Spleen (tissue), 11 donors: Measurements from ENCODE around the gene ZFYVE27. TPM values are rescaled to one million over a fixed set of nuclear protein-coding genes. Genes with fewer than 3 reads are reported as not detected.

ENCODE experiments used
- DNase-seq: peaks from one replicate; pipeline ENCODE4 v3.0.0-alpha.2; 2020
- H3K27ac ChIP-seq, 8 donors: fragments of 200-600 bp; sonication (generic) in 7 of 8; 1 replicate in 4 of 8; 2 replicates in 4 of 8; pipeline versions ENCODE4 v1.5.0 to v1.8.0; 2016 to 2021; ENCODE audit warnings: inconsistent platforms in 4 of 8, mild to moderate bottlenecking in 4 of 8, moderate library complexity in 1 of 8
- H3K27me3 ChIP-seq, 7 donors: fragments of 200-600 bp; sonication (generic) in 6 of 7; replicated peaks in 1 of 7; 1 replicate in 4 of 7; 2 replicates in 3 of 7; pipeline versions ENCODE4 v1.5.0 to v1.8.0; 2016 to 2021; ENCODE audit warnings: inconsistent platforms in 3 of 7, mild to moderate bottlenecking in 1 of 7
- H3K36me3 ChIP-seq, 6 donors: fragments of 200-600 bp; sonication (generic) in 5 of 6; 1 replicate in 4 of 6; 2 replicates in 2 of 6; pipeline versions ENCODE4 v1.5.0 to v1.8.0; 2016 to 2021; ENCODE audit warnings: inconsistent platforms in 2 of 6
- H3K4me1 ChIP-seq, 6 donors: fragments of 200-600 bp; sonication (generic) in 5 of 6; 1 replicate in 3 of 6; 2 replicates in 3 of 6; pipeline versions ENCODE4 v1.5.0 to v1.8.0; 2016 to 2021; ENCODE audit warnings: inconsistent platforms in 3 of 6
- H3K4me3 ChIP-seq, 8 donors: fragments of 200-600 bp; sonication (generic) in 7 of 8; 1 replicate in 4 of 8; 2 replicates in 4 of 8; pipeline versions ENCODE4 v1.5.0 to v1.8.0; 2016 to 2021; ENCODE audit warnings: inconsistent platforms in 4 of 8, mild to moderate bottlenecking in 4 of 8, moderate library complexity in 2 of 8
- H3K9me3 ChIP-seq, 8 donors: fragments of 200-600 bp; sonication (generic) in 7 of 8; 1 replicate in 4 of 8; 2 replicates in 4 of 8; pipeline versions ENCODE4 v1.5.0 to v1.8.0; 2016 to 2021; ENCODE audit warnings: inconsistent platforms in 4 of 8
- POLR2A ChIP-seq, 3 donors: fragments of 450-650 bp; IDR thresholded peaks; one replicate each; pipeline ENCODE4 v1.5.1; 2017; ENCODE audit warnings: antibody characterized with exemption in 3 of 3, mild to moderate bottlenecking in 1 of 3
- POLR2AphosphoS5 ChIP-seq, 3 donors: sonication (generic); formaldehyde crosslinking; IDR thresholded peaks; one replicate each; pipeline ENCODE4 v1.5.1; 2017; ENCODE audit warnings: antibody characterized with exemption in 3 of 3
- WGBS, 5 donors: extraction: QIAGEN DNeasy Blood & Tissue Kit in 3 of 5; methylation state at CpG; one replicate each; pipeline versions ENCODE4 v1.1.5 to v1.1.7; 2013 to 2018; 5-methylcytosine and 5-hydroxymethylcytosine counted together
- intact Hi-C: fragments of 100-400 bp; cut with DNase I; formaldehyde crosslinking; loops from one replicate; pipeline ENCODE4 v1.15.0; 2023; ENCODE audit warnings: low total_unique reads
- polyA plus RNA-seq, 3 donors: library from polyadenylated mRNA; stranded (reverse); fragments of 200-250 nt; gene quantifications; one replicate each; pipeline ENCODE4 v1.2.1, GENCODE V29; 2013
- total RNA-seq, 7 donors: library from RNA; depleted of rRNA in 3 of 7; stranded (reverse); fragments of >200 nt in 3 of 7; fragmentation: NEBNext Ultra II Directional in 4 of 7; extraction: Animal tissue kit (Norgen Biotek cat#: 25700) in 4 of 7; gene quantifications; one replicate each; pipeline versions ENCODE4 v1.1.0 to v1.2.1, GENCODE V29; 2016 to 2021
- TF ChIP-seq, protein P1 (sequence below), 11 experiments: fragments of 200-600 bp in 7 of 11; fragments of 450-650 bp in 4 of 11; sonication (generic) in 4 of 11; IDR thresholded peaks in 8 of 11; conservative IDR thresholded peaks in 3 of 11; 1 replicate in 7 of 11; 2 replicates in 4 of 11; pipeline versions ENCODE4 v1.4.0 to v1.8.0; 2016 to 2021; ENCODE audit warnings: antibody characterized with exemption in 11 of 11, inconsistent platforms in 4 of 11, mild to moderate bottlenecking in 1 of 11
- donor health status: healthy with polysubstance abuse.
- donor health status: DM: no; HTN: no; CAD: no; lungs with moderate emphysema.
- donor health status: DM: no; HTN: no; CAD: no.
- donor health status: Bipolar disorder and iron deficiency.
- donor health status: healthy.
- donor health status: DM: no; HTN: no; CAD: no.
- donor health status: DM: yes; HTN: yes; CAD: no.

Gene ZFYVE27
- total and polyA plus RNA-seq, 10 donors = 16.8 to 42.2 (median 31.7) TPM

- H3K27ac ChIP-seq = no peak overlapping the region
- TF ChIP-seq POLR2A (IDR thresholded peaks at IDR 0.05) = no peak
- TF ChIP-seq POLR2AphosphoS5 (IDR thresholded peaks at IDR 0.05) = no peak
- TF ChIP-seq, protein P1, sequence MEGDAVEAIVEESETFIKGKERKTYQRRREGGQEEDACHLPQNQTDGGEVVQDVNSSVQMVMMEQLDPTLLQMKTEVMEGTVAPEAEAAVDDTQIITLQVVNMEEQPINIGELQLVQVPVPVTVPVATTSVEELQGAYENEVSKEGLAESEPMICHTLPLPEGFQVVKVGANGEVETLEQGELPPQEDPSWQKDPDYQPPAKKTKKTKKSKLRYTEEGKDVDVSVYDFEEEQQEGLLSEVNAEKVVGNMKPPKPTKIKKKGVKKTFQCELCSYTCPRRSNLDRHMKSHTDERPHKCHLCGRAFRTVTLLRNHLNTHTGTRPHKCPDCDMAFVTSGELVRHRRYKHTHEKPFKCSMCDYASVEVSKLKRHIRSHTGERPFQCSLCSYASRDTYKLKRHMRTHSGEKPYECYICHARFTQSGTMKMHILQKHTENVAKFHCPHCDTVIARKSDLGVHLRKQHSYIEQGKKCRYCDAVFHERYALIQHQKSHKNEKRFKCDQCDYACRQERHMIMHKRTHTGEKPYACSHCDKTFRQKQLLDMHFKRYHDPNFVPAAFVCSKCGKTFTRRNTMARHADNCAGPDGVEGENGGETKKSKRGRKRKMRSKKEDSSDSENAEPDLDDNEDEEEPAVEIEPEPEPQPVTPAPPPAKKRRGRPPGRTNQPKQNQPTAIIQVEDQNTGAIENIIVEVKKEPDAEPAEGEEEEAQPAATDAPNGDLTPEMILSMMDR (IDR thresholded peaks at IDR 0.05 in 8 of 11, conservative IDR thresholded peaks at IDR 0.05 in 3 of 11) = no peak
- peak; percentile 59 for DNase-seq
- no peak overlapping the region for H3K4me3 ChIP-seq
- H3K4me1 ChIP-seq = peaks cover 0 to 39% (median 17%) of the 10 kb centered on the region in 6 donors
- peaks cover 7 to 100% (median 77%) of the 10 kb centered on the region in 6 donors for H3K36me3 ChIP-seq
- 93 to 95% (median 95%) methylated on average over 14 to 15 of the region's 15 CpGs for WGBS, 5 donors
- intact Hi-C loops = no loop called here
- no peaks in the 10 kb centered on the region for H3K27me3 ChIP-seq
- no peaks in the 10 kb centered on the region for H3K9me3 ChIP-seq
Measured at GRCh38 chr10:97744405-97745035, 7.6 kb downstream of the ZFYVE27 start.

GRCh38 chr10:97747573-97747972 is 10.6 kb downstream of the ZFYVE27 start:
- Histone ChIP-seq H3K4me3 (no peak overlapping the region), H3K27me3 (no peaks in the 10 kb centered on the region), H3K9me3 (no peaks in the 10 kb centered on the region), H3K36me3 (peaks cover 7 to 100% (median 98%) of the 10 kb centered on the region in 6 donors), H3K4me1 (peaks cover 0 to 12% (median 9%) of the 10 kb centered on the region in 6 donors), H3K27ac (no peak overlapping the region)
- WGBS, 5 donors = 86 to 93% (median 90%) methylated on average over 1 of the region's 1 CpG
- TF ChIP-seq, protein P1 (IDR thresholded peaks at IDR 0.05 in 8 of 11, conservative IDR thresholded peaks at IDR 0.05 in 3 of 11) = no peak
- TF ChIP-seq POLR2A (IDR thresholded peaks at IDR 0.05) (no peak), POLR2AphosphoS5 (IDR thresholded peaks at IDR 0.05) (no peak)
- no peak for DNase-seq
- intact Hi-C loops = no loop called here

- H3K27me3 ChIP-seq = no peaks in the 10 kb centered on the region
- peaks cover 0 to 7% (median 4%) of the 10 kb centered on the region in 6 donors for H3K4me1 ChIP-seq
- WGBS, 5 donors = 75 to 97% (median 88%) methylated on average over 10 of the region's 10 CpGs
- intact Hi-C loops = no loop called here
- peaks cover 7 to 100% (median 98%) of the 10 kb centered on the region in 6 donors for H3K36me3 ChIP-seq
- H3K9me3 ChIP-seq = no peaks in the 10 kb centered on the region
- TF ChIP-seq, protein P1 (IDR thresholded peaks at IDR 0.05 in 8 of 11, conservative IDR thresholded peaks at IDR 0.05 in 3 of 11) = no peak
- TF ChIP-seq POLR2AphosphoS5 (IDR thresholded peaks at IDR 0.05) = peak in 1 of 3 donors; percentile 43
- no peak overlapping the region for H3K27ac ChIP-seq
- no peak overlapping the region for H3K4me3 ChIP-seq
- peak; percentile 47 for DNase-seq
Measured at GRCh38 chr10:97748116-97748515, 11.2 kb downstream of the ZFYVE27 start.

GRCh38 chr10:97752956-97753355 is 16.0 kb downstream of the ZFYVE27 start:
- 95 to 97% (median 95%) methylated on average over 10 to 18 of the region's 18 CpGs for WGBS, 5 donors
- Histone ChIP-seq H3K27me3 (no peaks in the 10 kb centered on the region), H3K4me1 (no peaks in the 10 kb centered on the region), H3K9me3 (no peaks in the 10 kb centered on the region), H3K4me3 (no peak overlapping the region), H3K36me3 (peaks cover 2 to 100% (median 99%) of the 10 kb centered on the region in 6 donors), H3K27ac (no peak overlapping the region)
- DNase-seq = peak; percentile 67
- intact Hi-C loops = no loop called here
- TF ChIP-seq, protein P1 (IDR thresholded peaks at IDR 0.05 in 8 of 11, conservative IDR thresholded peaks at IDR 0.05 in 3 of 11) = no peak
- peak in 1 of 3 donors; percentile 50 for TF ChIP-seq POLR2AphosphoS5 (IDR thresholded peaks at IDR 0.05)
